GM18508 (cell line): Measurements from ENCODE around the gene MTERF4.

ENCODE experiments used
- ATAC-seq: cut with Tn5 transposase; IDR thresholded peaks from one replicate; pipeline ENCODE4 v1.9.1; 2021; ENCODE audit warnings: moderate number of reproducible peaks; ENCODE audit not compliant: insufficient read depth, unreplicated experiment

The MTERF4 gene

DNA sequence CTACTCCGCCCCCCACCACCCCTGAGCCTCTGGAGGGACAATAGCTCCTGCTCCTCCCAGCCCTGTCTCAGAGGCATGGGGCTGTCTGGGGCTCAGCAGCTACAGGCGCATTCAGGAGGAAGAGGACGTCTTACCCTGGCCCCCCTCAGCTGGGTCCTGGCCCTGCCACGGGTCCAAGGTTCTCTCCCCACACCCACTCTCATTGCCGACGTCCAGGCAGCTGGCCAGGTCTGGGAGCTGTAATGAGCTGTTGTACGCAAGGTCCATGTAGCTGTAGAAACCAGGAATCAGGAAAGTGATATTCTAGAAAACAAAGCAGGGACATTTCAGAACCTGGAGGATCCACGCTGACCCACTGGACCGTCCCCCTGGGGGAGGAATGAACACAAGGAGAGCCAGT lies 33.6 kb upstream of the MTERF4 start:
- ATAC-seq: no peak

DNA sequence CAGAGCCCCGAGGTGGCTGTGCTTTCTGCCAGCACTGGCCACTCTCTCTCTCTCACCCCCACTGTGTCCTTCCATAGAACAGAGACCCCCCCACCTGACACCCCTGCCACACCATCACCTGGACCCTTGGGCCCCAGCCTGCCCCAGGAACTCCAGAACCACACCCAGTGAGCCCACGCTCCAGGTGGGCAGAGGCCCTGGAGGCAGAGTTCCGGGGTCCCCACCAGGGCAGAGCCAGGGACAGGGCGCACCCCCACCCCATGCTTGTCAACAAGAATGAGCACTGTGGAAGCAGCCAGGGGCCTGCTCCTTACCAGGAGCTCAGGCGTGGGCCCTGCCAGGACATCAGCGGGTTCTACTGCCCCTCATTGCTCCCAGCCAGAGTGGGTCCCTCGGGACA lies 32.6 kb upstream of the MTERF4 start:
- no peak for ATAC-seq

DNA sequence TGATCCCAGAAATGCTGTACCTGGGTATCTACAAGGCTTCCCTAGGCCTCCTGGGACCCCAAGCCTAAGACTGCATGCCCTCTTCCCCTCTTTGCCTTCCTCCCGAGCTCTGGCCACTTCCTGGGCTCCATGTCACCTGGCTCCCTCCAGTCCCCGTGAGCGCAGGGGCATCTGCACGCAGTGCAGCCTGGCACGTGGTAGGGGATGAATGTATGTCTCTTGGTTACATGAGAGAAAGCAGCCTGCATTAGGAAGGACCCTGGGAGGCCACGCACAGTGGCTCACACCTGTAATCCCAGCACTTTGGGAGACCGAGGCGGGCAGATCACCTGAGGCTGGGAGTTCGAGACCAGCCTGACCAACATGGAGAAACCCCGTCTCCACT lies 31.3 kb upstream of the MTERF4 start:
- ATAC-seq: no peak

DNA sequence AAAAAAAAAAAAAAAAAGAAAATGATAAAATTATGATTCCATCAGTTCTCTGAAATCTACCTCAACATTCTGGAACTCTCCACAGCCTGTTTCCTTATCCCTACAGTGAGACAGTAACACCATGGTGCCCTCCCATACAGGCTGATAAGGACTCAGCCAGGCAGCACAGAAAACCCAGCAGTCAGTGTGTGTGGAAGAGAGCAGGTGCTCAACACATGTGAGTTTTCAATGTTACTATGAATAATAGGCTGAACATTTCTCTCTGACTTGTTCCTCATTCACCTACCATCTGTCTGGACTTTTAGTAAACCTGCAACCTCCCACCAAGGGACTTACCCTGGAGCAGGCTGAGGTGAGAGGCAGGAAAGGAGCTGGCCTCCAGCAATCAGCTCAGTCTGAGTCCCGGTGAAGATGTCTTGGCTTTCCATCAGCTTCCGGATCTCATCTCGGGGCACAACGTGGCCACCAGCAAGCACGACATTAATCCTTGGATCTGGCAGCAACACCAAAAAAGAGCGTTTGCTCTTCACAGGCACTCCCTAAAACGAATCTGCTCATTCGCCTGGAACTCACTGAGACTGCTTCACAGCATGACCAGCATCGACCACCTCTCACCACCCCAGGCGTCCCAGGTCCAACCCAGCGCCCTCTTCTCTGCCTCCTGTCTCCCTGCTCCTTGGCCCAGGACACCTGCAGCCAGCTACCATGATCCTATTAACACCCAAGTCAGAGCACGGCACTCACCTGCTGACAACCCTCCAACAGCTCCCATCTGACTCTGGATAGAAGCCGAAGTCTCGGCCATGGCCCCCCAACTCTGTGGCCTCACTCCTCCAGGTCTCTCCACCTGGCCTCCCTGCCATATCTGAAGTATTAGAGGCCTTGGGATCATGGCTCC lies 30.7 kb upstream of the MTERF4 start:
- no peak for ATAC-seq

DNA sequence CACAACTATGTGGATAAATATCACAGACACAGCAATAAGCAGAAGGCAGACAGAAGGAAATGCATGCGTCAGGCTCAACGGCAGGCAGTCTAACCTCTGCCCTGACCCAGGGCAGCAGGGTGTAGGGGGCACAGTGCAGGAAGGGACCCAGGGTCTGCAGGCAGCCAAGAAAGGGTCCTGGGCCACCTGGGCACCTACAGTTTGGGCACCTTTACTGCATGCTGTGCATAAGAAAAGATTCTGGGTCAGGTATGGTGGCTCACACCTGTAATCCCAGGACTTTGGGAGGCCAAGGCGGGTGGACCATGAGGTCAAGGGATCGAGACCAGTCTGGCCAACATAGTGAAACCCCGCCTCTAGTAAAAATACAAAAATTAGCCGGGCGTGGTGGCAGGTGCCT lies 29.4 kb upstream of the MTERF4 start:
- no peak for ATAC-seq

DNA sequence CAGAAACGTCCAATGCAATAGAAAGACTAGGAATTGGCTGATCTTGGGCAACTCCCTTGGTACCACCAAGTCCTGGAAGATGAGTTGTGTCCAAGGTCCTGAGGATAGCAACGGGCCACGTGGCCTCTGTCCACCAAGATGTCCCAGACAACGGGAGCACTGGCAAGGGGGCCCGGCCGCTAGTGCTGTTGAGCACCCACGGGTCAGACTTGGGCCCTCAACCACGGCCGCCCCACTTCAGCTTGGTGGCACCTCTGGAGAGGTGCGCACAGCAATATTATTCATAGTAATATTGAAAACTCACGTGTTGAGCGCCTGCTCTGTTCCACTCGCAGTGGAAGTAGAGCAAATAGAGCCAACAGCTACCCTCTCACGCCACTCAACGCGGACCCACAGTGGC lies 28.2 kb upstream of the MTERF4 start:
- no peak for ATAC-seq

DNA sequence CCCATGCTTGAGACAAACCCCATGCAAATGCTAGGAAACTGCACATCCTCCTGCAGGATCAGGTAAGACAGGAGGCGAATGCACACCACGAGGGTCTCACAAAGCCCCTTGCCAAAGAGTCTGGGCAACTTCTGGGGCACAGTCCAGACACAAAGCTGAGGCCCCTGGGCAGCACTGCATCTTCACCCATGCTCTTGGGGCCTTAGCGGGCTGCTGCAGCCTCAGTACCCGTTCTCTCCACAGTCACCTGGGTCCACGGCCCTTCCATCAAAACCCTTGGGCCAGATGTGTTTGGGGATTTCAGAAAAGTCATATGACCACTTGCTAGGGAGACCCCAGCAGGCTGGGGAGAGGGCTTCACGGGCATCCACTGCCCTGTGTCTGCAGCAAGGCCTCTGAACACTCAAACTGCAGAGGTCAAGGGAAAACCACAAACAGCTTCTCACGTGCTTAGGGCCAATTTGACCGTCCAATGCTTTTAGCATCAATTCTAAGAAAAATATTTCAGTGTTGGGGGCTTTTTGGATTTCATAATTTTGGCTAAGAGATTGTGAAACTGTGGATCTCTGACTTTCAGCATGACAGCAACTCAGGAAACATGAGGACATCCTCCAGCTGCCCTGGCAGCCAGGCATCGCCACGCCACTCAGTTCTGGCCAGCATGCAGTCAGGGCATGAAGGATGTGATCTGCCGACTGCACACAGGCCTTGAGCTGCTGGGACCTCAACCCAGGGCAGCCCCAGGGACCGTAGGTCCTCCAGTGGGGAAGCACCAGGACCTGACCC lies 27.2 kb upstream of the MTERF4 start:
- ATAC-seq: no peak

DNA sequence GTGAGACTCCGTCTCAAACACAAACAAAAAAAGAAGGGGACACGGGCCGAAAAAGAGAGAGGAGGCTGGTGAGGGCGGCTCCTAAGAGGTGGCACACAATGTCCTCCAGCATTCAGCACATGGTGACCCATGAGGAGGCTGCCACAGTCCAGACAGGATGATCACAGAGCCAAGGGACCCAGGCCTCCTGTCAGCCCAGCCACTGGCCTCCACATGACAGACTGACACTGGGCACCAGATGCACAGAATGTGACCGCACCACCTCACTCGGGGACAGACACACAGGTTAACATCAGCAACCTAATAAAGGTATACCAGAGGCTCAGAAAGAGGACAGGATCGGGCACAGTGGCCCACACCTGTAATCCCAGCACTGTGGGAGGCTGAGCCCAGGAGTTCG lies 26.2 kb upstream of the MTERF4 start:
- no peak for ATAC-seq

DNA sequence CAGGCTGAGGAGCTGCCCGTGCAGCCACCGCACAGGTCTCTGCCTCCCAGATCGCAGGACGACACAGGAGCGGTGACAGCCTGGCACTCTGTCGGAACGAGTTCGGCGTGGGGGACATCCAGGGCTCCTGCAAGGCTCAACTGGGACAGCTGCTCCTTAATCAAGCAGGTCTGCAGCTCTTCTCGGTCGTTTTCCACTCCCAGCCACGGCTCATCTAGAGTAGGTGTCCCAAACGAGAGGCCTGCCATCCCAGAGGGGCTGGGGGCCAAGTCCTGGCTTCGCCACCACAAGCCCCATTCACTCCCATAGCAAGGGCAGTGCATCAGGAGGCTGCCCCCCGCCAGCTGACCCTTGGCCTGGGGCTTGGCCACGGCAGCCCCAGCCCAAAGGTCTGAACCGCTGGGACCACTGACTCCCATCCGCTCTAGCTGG lies 24.7 kb upstream of the MTERF4 start:
- ATAC-seq: no peak

DNA sequence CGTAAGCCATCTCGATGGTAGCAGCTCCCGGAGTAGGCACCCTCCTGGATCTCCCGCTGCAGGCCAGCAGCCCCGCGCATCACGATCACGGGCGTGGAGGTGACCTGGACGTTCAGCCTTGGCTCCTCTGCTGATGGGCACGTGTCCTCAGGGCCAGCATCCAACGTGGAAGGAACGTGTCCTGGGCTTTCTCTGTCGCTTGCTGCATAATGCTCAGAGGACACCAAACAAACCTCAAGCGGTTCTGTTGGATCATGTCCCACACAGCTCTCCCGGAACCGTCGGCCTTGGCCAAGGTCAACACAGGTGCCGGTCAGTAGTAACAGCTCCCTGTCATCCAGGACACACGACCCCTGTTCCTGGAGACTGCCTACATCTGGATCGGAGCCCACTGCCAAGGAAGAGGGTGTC lies 24.1 kb upstream of the MTERF4 start:
- ATAC-seq: no peak

DNA sequence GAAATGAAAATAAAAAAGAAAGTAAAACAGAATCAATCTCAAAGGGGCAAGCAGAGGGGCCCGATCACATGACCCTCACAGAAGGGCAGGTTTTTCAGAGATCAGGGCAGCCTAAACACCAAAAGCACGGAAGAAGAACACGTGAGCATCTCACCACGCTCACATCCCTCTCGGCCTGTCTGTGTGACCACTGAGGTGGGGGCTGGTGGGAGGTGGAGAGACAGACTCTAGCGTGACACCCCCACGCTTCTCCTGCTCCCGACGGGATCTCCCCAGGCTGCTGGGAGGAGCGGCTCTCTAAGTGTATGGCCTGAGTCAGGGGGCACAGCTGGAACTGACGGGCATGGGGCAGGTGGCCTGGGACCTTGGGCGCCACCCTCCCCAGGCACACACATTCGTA lies 23.5 kb upstream of the MTERF4 start:
- no peak for ATAC-seq

DNA sequence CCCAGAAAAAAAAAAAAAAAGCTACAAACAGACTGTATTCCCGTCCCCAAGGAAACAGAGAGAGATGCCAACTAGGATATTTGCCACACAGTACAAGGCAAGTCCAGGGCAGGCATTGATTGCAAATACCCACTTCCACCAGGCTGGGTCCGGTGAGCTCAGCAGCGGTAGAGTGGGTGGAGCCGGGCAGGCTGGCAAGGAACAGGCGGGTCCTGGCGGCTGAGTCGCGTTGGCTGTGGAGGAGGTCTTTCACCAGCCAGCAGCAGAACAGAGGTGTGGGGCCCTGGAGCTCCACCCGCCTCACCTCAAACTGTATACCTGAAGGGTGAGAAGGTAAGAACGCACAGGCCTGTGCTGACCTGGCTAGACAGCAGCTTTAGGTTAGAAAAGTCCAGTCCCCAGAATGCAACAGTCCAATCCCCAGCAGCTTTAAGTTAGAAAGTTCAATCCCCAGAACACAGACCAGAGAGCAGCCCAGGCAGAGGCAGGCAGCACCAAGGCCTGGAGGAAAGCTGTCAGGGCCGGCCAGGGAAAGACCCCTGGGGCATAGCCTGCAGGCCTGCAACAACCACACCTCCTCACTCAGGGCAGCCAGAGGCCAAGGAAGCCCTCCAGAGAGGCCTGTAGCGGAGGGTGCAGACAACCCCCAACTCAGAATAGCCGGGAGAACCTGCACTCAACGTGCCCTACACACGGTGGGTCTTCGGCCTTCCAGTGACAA lies 21.9 kb upstream of the MTERF4 start:
- no peak for ATAC-seq

DNA sequence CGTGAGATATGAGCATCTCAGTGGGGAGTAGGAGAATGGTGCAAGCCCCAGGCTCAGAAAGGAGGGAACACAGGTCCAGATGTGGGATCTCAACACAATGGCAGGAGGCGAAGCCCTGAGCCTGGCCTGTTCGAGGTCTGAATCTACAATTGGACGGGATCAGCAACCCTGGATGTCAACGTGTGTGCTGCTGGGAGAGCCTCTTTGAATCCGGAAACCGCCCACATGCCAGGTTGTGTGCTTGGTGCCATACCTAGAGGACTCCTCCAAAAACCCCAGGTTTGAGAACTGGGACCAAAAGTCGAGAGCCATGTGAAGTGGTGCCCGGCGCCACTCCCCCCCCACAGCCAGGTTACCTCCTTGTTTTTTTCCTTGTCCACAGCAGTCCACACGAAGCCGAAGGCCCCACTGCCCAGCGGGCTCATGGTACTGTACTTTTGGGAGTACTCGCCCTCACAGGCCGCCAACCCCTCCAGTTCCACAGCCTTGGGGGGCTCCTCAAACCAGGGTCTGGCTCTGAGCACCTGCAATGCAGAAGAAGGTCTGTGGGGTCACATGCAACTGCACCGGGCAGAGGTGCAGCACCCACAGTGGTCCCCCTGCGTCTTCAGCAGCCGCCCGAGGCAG lies 20.4 kb upstream of the MTERF4 start:
- ATAC-seq: no peak

DNA sequence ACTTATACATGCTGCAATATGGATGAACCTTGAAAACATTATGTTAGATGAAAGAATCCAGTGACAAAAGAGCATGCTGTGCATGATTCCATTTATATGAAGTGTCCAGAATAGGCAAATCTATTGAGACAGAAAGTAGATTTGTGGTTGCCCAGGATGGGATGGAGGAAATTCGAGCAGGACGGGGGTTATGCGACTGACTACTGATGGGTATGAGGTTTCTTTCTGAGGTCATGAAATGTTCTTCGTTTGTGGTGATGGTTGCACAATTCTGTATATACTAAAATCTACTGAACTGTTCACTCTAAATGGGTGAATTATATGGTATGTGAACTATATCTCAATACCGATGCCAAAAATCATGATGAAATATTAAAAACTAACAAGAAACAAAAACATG lies 18.9 kb upstream of the MTERF4 start:
- no peak for ATAC-seq

DNA sequence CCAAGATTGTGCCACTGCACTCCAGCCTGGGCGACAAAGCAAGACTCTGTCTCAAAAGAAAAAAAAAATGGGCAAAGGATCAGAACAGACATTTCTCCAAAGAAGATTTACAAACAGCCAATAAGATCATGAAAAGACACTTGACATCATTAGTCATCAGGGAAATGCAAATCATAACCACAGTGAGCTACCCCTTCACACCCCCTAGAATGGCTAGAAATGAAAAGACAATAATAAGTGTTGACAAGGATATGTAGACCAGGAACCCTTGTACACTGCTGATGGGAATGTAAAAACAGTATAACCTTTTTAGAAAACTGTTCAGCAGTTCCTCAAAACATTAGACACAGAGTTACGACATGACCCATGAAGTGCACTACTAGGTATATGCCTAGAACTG lies 18.4 kb upstream of the MTERF4 start:
- no peak for ATAC-seq

DNA sequence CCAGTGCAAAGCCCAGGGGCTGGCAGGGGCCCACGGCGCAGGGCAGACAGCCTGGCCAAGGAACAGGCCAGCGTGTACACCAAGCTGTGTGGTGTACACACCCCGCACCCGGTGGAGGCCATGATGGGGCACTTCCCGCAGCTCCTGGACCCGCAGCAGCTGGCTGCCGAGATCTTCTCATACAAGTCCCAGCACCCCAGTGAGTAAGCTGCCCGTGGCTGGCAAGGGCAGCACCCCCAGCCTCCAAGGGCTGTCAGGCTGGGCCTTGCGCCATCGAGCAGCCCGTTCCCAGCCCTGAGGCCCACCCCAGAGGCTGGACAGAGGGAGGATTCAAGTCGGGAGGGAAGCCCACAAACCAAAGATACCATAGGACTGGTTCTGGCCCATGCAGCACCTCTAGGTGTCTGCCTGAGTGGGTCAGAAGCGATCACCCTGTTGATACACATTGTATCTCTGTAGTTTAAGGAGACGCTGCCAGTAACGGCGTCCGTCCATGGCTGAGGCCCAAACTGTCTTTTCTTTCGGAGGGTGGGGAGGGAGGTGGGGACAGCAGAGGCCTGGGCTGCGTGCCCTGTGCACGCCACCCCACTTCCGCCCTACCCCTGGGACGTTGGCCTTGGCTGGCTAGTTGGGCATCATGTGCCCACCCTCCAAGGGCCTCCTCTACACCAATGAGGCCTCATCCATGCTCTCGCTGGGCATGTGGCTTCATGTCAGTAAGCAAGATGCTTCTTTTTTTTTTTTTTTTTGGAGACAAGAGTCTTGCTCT lies 16.8 kb upstream of the MTERF4 start:
- ATAC-seq: no peak

DNA sequence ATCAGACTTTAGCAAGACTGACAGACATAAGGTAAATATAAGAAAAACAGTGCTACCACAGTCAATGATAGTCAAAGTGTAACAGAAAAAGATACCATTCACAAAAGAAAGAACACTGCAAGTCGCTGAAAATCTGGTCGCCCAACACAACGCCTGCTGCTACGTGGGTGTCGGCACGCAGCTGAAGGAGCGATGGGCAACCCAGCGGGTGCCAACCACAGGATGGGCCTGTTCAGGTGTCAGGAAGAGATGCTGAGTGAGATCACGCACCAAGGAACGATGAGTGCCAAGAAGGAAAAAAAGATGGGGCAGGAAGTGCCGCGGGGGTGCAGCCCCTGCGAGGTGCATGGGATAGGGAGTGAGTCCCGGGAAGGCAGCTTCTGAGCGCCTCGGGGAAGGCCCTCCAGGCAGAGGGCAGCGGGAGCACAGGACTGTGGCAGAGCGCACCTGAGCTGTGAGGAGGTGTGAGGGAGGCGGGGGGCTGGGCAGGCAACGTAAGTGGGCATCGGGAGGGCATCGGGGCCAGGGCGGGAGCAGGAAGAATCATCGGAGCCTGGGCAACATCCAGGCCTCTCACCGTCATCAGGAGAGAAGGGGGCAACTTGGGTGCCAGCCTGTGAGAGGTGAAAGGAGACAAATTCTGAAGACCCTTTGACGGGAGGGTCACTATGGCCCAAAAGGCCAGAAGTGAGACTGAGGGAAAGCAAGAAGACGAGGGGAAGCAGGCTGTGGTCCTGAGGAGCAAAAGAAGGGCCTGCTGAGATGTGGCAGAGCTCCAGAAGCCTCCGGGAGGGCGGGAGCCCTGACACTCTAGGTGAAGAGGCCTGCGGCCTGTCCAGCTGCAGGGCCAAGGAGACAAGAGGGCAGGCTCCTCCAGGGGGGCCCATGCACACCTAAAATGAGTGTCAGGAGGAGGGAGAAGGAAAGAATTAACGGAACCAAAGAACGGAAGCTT lies 14.8 kb upstream of the MTERF4 start:
- no peak for ATAC-seq

DNA sequence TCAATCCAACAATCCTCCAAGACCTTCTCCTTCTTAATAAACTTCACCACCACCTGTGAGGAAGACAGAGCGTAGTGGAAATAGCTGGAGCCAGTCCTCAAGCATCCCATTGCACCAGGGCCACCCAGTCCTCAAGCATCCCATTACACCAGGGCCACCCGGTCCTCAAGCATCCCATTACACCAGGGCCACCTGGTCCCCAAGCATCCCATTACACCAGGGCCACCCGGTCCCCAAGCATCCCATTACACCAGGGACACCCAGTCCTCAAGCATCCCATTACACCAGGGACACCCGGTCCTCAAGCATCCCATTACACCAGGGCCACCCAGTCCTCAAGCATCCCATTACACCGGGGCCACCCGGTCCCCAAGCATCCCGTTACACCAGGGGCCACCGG lies 13.3 kb upstream of the MTERF4 start:
- ATAC-seq: no peak

DNA sequence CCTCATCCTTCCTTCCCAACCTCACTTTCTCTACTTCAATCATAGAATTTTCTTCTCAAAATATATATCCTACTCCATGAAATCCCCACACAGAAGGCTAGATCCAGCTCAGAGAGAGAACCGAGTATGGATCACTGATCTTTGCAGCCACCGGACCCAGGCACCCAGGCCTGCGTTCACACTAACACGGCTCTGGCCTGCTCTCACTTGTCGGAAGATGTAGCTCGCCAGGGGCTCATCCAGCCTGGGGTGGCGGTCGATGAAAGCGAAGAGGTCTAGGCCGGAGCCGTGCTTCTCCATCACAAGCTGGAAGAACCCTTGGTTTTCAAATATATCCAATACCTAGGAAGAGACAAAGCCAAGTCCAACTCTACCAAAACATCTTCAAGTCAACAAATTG lies 12.7 kb upstream of the MTERF4 start:
- ATAC-seq: no peak
